HEK293T (cell line): ENCODE measurements around the gene RGCC.

Experiments
- ARNT ChIP-seq: fragments of 450-650 bp; IDR thresholded peaks from 2 replicates; pipeline ENCODE4 v1.6.1; 2017; ENCODE audit warnings: mild to moderate bottlenecking
- BHLHE40 ChIP-seq: fragments of 450-650 bp; IDR thresholded peaks from 2 replicates; pipeline ENCODE4 v1.6.1; 2016; ENCODE audit warnings: mild to moderate bottlenecking, moderate library complexity, borderline replicate concordance
- CTBP1 ChIP-seq: fragments of 450-650 bp; IDR thresholded peaks from 2 replicates; pipeline ENCODE4 v1.6.1; 2016; ENCODE audit warnings: borderline replicate concordance
- ELF4 ChIP-seq: fragments of 450-650 bp; IDR thresholded peaks from 2 replicates; pipeline ENCODE4 v1.6.1; 2017; ENCODE audit warnings: antibody characterized with exemption
- FOXA1 ChIP-seq: fragments of 450-650 bp; IDR thresholded peaks from 2 replicates; pipeline ENCODE4 v1.6.1; 2016; ENCODE audit warnings: mild to moderate bottlenecking
- FOXM1 ChIP-seq: fragments of 450-650 bp; IDR thresholded peaks from 2 replicates; pipeline ENCODE4 v1.6.1; 2017; ENCODE audit warnings: mild to moderate bottlenecking, borderline replicate concordance
- HDGF ChIP-seq: fragments of 450-650 bp; IDR thresholded peaks from 2 replicates; pipeline ENCODE4 v1.6.1; 2017; ENCODE audit warnings: antibody characterized with exemption, borderline replicate concordance
- LEF1 ChIP-seq: fragments of 450-650 bp; IDR thresholded peaks from 2 replicates; pipeline ENCODE4 v1.6.1; 2017; ENCODE audit warnings: mild to moderate bottlenecking, borderline replicate concordance
- SP1 ChIP-seq: fragments of 450-650 bp; IDR thresholded peaks from 2 replicates; pipeline ENCODE4 v1.6.1; 2017
- SUZ12 ChIP-seq: fragments of 450-650 bp; IDR thresholded peaks from 2 replicates; pipeline ENCODE4 v1.6.1; 2016; ENCODE audit warnings: mild to moderate bottlenecking
- TARDBP ChIP-seq: fragments of 450-650 bp; IDR thresholded peaks from 2 replicates; pipeline ENCODE4 v1.6.1; 2016

DNA sequence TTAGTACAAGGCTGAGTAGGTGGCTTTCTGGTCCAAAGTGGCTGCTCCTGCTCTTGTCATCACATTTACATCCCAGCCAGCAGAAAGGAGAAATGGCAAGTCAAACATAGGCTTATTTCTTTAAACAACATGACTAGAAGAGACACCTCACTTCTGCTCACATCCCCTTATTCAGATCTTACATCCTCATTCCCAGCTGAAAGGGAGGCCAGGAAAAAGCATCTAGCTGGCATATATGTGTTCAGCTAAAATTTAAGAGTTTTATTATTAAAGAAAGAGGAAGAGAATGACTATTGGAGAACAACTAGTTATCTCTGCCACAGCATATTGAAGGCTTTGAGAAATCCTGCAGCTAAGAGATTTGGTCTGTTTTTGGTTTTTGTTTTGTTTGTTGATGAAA lies 34.1 kb downstream of the RGCC start:
- TF ChIP-seq TARDBP: no peak
- TF ChIP-seq HDGF: no peak
- no peak for TF ChIP-seq SUZ12
- no peak for TF ChIP-seq BHLHE40
- TF ChIP-seq CTBP1: no peak
- no peak for TF ChIP-seq ELF4
- TF ChIP-seq ARNT: no peak
- TF ChIP-seq FOXA1: no peak
- no peak for TF ChIP-seq LEF1
- TF ChIP-seq FOXM1: no peak
- no peak for TF ChIP-seq SP1
